H9 (cell line): Measurements from ENCODE around the gene CHRNA4. TPM values are rescaled to one million over a fixed set of nuclear protein-coding genes. Genes with fewer than 3 reads are reported as not detected.
A peak's percentile ranks its signal among the peaks of the same experiment; 100 is the strongest.

Source experiments
- DNase-seq: peaks from one replicate; pipeline ENCODE4 v3.0.0-alpha.2; 2017
- H2AFZ ChIP-seq: one replicate; pipeline ENCODE4 v1.6.1; 2013; ENCODE audit warnings: mild to moderate bottlenecking, low read length, control low read depth, moderate library complexity
- H2AK5ac ChIP-seq: 2 replicates; pipeline ENCODE4 v1.6.1; 2013; ENCODE audit warnings: low read length, control low read depth, mixed read lengths; ENCODE audit not compliant: insufficient read length
- H2BK120ac ChIP-seq: one replicate; pipeline ENCODE4 v1.6.1; 2013; ENCODE audit warnings: low read depth, mild to moderate bottlenecking, low read length, control low read depth, inconsistent platforms; ENCODE audit not compliant: poor library complexity, severe bottlenecking
- H2BK12ac ChIP-seq: 2 replicates; pipeline ENCODE4 v1.6.1; 2013; ENCODE audit warnings: low read length, control low read depth, mixed read lengths, low read depth; ENCODE audit not compliant: insufficient read length
- H2BK15ac ChIP-seq: 2 replicates; pipeline ENCODE4 v1.6.1; 2013; ENCODE audit warnings: low read depth, low read length, control low read depth
- H2BK20ac ChIP-seq: one replicate; pipeline ENCODE4 v1.6.1; 2013; ENCODE audit warnings: low read depth, mild to moderate bottlenecking, low read length, control low read depth, inconsistent platforms; ENCODE audit not compliant: poor library complexity, severe bottlenecking
- H2BK5ac ChIP-seq: 2 replicates; pipeline ENCODE4 v1.6.1; 2013; ENCODE audit warnings: low read length, control low read depth, mixed read lengths; ENCODE audit not compliant: insufficient read length
- H3K14ac ChIP-seq: 2 replicates; pipeline ENCODE4 v1.6.1; 2013; ENCODE audit warnings: low read length, control low read depth; ENCODE audit not compliant: insufficient read depth
- H3K18ac ChIP-seq: 2 replicates; pipeline ENCODE4 v1.6.1; 2013; ENCODE audit warnings: low read depth, mild to moderate bottlenecking, mixed read lengths, low read length, control low read depth; ENCODE audit not compliant: insufficient read length
- H3K23ac ChIP-seq: 2 replicates; pipeline ENCODE4 v1.6.1; 2013; ENCODE audit warnings: low read length, control low read depth, mixed read lengths, low read depth; ENCODE audit not compliant: insufficient read length
- H3K23me2 ChIP-seq: 2 replicates; pipeline ENCODE4 v1.6.1; 2013; ENCODE audit warnings: low read depth, mild to moderate bottlenecking, mixed read lengths, low read length, control low read depth; ENCODE audit not compliant: insufficient read length, poor library complexity, severe bottlenecking
- H3K27ac ChIP-seq: 2 replicates; pipeline ENCODE4 v1.5.1; 2013; ENCODE audit warnings: low read length, control low read depth, mixed read lengths, low read depth; ENCODE audit not compliant: insufficient read length
- H3K27me3 ChIP-seq: 2 replicates; pipeline ENCODE4 v1.6.1; 2013; ENCODE audit warnings: low read length, control low read depth, inconsistent platforms; ENCODE audit not compliant: insufficient read depth
- H3K4ac ChIP-seq: 2 replicates; pipeline ENCODE4 v1.6.1; 2013; ENCODE audit warnings: low read depth, mild to moderate bottlenecking, control low read depth, inconsistent platforms, low read length, moderate library complexity
- H3K4me1 ChIP-seq: 2 replicates; pipeline ENCODE4 v1.6.1; 2013; ENCODE audit warnings: low read length, control low read depth, inconsistent platforms; ENCODE audit not compliant: insufficient read depth
- H3K4me2 ChIP-seq: 2 replicates; pipeline ENCODE4 v1.6.1; 2013; ENCODE audit warnings: low read length, control low read depth, mixed read lengths; ENCODE audit not compliant: insufficient read length, insufficient read depth
- H3K56ac ChIP-seq: 2 replicates; pipeline ENCODE4 v1.6.1; 2013; ENCODE audit warnings: low read depth, mild to moderate bottlenecking, mixed read lengths, low read length, control low read depth; ENCODE audit not compliant: insufficient read length
- H3K79me1 ChIP-seq: 2 replicates; pipeline ENCODE4 v1.6.1; 2013; ENCODE audit warnings: low read depth, mild to moderate bottlenecking, moderate library complexity, low read length, control low read depth, inconsistent platforms; ENCODE audit not compliant: insufficient read depth, poor library complexity, severe bottlenecking
- H3K79me2 ChIP-seq: 2 replicates; pipeline ENCODE4 v1.6.1; 2013; ENCODE audit warnings: low read length, control low read depth, inconsistent platforms; ENCODE audit not compliant: insufficient read depth
- H3K9ac ChIP-seq: 2 replicates; pipeline ENCODE4 v1.6.1; 2013; ENCODE audit warnings: low read length, control low read depth, mixed read lengths; ENCODE audit not compliant: insufficient read length; ENCODE audit errors: extremely low read depth
- H3K9me3 ChIP-seq: one replicate; pipeline ENCODE4 v1.6.1; 2013; ENCODE audit warnings: low read depth, low read length, inconsistent platforms; ENCODE audit not compliant: control insufficient read depth
- H3T11ph ChIP-seq: one replicate; pipeline ENCODE4 v1.6.1; 2013; ENCODE audit warnings: mild to moderate bottlenecking, low read length, control low read depth, inconsistent platforms
- H4K20me1 ChIP-seq: one replicate; pipeline ENCODE4 v1.6.1; 2013; ENCODE audit not compliant: control insufficient read depth, insufficient read length, insufficient read depth
- H4K5ac ChIP-seq: 2 replicates; pipeline ENCODE4 v1.6.1; 2013; ENCODE audit warnings: low read depth, mild to moderate bottlenecking, mixed read lengths, low read length, control low read depth; ENCODE audit not compliant: insufficient read length
- H4K8ac ChIP-seq: replicated peaks from 2 replicates; pipeline ENCODE4 v1.6.1; 2013; ENCODE audit warnings: low read length, control low read depth, mixed read lengths, low read depth; ENCODE audit not compliant: insufficient read length
- H4K91ac ChIP-seq: 2 replicates; pipeline ENCODE4 v1.6.1; 2013; ENCODE audit warnings: low read depth, mild to moderate bottlenecking, moderate library complexity, mixed read lengths, low read length, control low read depth; ENCODE audit not compliant: insufficient read length
- H3K27ac Mint-ChIP-seq, 3 experiments: 2 replicates in 2 of 3; 3 replicates in 1 of 3; pipeline ENCODE4 v1.8.0; 2020 to 2021; ENCODE audit warnings: mixed read lengths in 3 of 3, mild to moderate bottlenecking in 1 of 3, moderate library complexity in 1 of 3
- H3K27me3 Mint-ChIP-seq: 2 replicates; pipeline ENCODE4 v1.8.0; 2021; ENCODE audit warnings: low read depth, mild to moderate bottlenecking, moderate library complexity, mixed read lengths
- H3K36me3 Mint-ChIP-seq, 3 experiments: 2 replicates in 2 of 3; 3 replicates in 1 of 3; pipeline ENCODE4 v1.8.0; 2020 to 2021; ENCODE audit warnings: low read depth in 3 of 3, mixed read lengths in 3 of 3; ENCODE audit not compliant: insufficient read depth in 1 of 3
- H3K4me1 Mint-ChIP-seq, 2 experiments: 2 replicates each; pipeline ENCODE4 v1.8.0; 2020; ENCODE audit warnings: mixed read lengths in 2 of 2
- H3K4me3 Mint-ChIP-seq, 2 experiments: 2 replicates in 1 of 2; 3 replicates in 1 of 2; pipeline ENCODE4 v1.8.0; 2020 to 2021; ENCODE audit warnings: mild to moderate bottlenecking in 2 of 2, mixed read lengths in 2 of 2, moderate library complexity in 1 of 2
- H3K9me3 Mint-ChIP-seq, 2 experiments: 2 replicates in 1 of 2; 3 replicates in 1 of 2; pipeline ENCODE4 v1.8.0; 2020; ENCODE audit warnings: mild to moderate bottlenecking in 2 of 2, mixed read lengths in 2 of 2, moderate library complexity in 1 of 2
- WGBS: extraction: QIAGEN DNeasy Blood & Tissue Kit; methylation state at CpG from one replicate; pipeline ENCODE4 v1.1.7; 2013; ENCODE audit warnings: missing lambda C conversion rate, low lambda C conversion rate, mixed read lengths; ENCODE audit not compliant: insufficient read length; ENCODE audit errors: extremely low coverage; 5-methylcytosine and 5-hydroxymethylcytosine counted together
- total RNA-seq: library from RNA; stranded (reverse); gene quantifications from 2 replicates; pipeline ENCODE4 v1.2.1, GENCODE V29; 2021
- TF ChIP-seq, protein P1 (sequence below): fragments of 200-600 bp; sonication (generic); conservative IDR thresholded peaks from 3 replicates; pipeline ENCODE4 v1.8.0; 2021; ENCODE audit warnings: antibody characterized with exemption, mild to moderate bottlenecking

The CHRNA4 gene
- total RNA-seq, 1 experiment from 2014 or later, result 2.5 TPM

DNA sequence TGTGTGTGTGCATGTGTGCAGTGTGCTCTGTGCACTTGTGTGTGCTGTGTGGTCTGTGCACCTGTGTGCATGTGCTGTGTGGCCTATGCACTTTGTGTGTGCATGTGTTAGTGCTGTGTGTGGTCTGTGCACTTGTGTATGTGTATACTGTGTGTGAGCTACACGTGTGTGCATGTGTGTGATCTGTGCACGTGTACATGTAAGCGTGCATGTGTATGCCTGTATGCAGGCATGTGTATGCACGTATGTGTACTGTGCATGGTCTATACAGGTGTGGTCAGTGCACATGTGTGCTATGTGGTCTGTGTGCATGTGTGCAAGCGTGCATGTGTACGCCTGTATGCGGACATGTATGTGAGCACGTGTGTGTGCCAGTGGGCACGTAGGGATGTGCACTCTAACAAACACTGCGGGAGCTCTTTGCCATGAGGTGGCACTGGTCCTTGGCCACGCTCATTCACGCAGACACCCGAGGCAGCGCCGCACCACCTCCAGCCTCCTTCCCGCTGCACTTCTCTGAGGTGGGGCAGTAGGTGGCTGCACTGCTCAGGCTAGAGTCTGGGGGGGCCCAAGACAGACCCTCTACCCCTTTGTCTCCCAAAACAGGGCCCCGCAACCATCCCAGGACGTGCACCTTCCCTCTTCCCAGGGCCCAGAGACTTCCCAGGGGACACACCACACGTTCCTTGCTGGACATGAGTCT, 42.4 kb upstream of the CHRNA4 start:
- Histone ChIP-seq H3K27ac (no peak overlapping the region), H2AK5ac (no peak overlapping the region), H3K4me1 (no peaks in the 10 kb centered on the region), H3K4ac (no peak overlapping the region), H4K91ac (no peak overlapping the region), H3K9me3 (no peaks in the 10 kb centered on the region), H3K79me2 (no peaks in the 10 kb centered on the region), H3K56ac (no peak overlapping the region), H2BK120ac (no peak overlapping the region), H3K27me3 (no peaks in the 10 kb centered on the region), H2AFZ (no peak overlapping the region), H3K23me2 (no peaks in the 10 kb centered on the region), H3K79me1 (no peaks in the 10 kb centered on the region), H3K4me2 (no peak overlapping the region), H4K20me1 (no peaks in the 10 kb centered on the region), H3K9ac (no peak overlapping the region), H2BK15ac (no peak overlapping the region), H2BK12ac (no peak overlapping the region), H2BK20ac (no peak overlapping the region), H3K14ac (no peak overlapping the region), H3K23ac (no peak overlapping the region), H4K8ac (no peak overlapping the region), H2BK5ac (no peak overlapping the region), H4K5ac (no peak overlapping the region), H3K18ac (no peak overlapping the region), H3T11ph (no peak overlapping the region)
- DNase-seq, result no peak
- TF ChIP-seq, protein P1, sequence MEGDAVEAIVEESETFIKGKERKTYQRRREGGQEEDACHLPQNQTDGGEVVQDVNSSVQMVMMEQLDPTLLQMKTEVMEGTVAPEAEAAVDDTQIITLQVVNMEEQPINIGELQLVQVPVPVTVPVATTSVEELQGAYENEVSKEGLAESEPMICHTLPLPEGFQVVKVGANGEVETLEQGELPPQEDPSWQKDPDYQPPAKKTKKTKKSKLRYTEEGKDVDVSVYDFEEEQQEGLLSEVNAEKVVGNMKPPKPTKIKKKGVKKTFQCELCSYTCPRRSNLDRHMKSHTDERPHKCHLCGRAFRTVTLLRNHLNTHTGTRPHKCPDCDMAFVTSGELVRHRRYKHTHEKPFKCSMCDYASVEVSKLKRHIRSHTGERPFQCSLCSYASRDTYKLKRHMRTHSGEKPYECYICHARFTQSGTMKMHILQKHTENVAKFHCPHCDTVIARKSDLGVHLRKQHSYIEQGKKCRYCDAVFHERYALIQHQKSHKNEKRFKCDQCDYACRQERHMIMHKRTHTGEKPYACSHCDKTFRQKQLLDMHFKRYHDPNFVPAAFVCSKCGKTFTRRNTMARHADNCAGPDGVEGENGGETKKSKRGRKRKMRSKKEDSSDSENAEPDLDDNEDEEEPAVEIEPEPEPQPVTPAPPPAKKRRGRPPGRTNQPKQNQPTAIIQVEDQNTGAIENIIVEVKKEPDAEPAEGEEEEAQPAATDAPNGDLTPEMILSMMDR, result no peak
- Mint-ChIP-seq H3K36me3 (no peaks in the 10 kb centered on the region), H3K27me3 (peaks cover 7% of the 10 kb centered on the region), H3K27ac (peak overlapping the region in 2 of 3 experiments; percentile 73 to 95; a peak in 4 of 7 replicates), H3K4me1 (peaks cover 6 to 25% of the 10 kb centered on the region in 2 experiments), H3K9me3 (no peaks in the 10 kb centered on the region; a peak in 1 of 5 replicates), H3K4me3 (peak overlapping the region in 1 of 2 experiments; percentile 44; a peak in 1 of 5 replicates)
- no CpG with 5 or more reads among the region's 19 CpGs for WGBS
